GM12878 (cell line): ENCODE data around the gene U2AF2. TPM values are rescaled to one million over a fixed set of nuclear protein-coding genes. Genes with fewer than 3 reads are reported as not detected.
A peak's percentile ranks its signal among the peaks of the same experiment; 100 is the strongest.

Source experiments
- BRCA1 ChIP-seq: IDR thresholded peaks from 2 replicates; pipeline ENCODE4 v1.6.1; 2011; ENCODE audit warnings: low read depth, low read length, improper control_type of control experiment
- CREM ChIP-seq: IDR thresholded peaks from 2 replicates; pipeline ENCODE4 v1.6.1; 2014; ENCODE audit warnings: antibody characterized with exemption, low read depth
- EED ChIP-seq: sonication (generic); IDR thresholded peaks from 2 replicates; pipeline ENCODE4 v1.6.1; 2016; ENCODE audit warnings: antibody characterized with exemption, low read depth
- ETV6 ChIP-seq, 2 experiments: fragments of 450-650 bp in 1 of 2; IDR thresholded peaks in 1 of 2; conservative IDR thresholded peaks in 1 of 2; 2 replicates each; pipeline ENCODE4 v1.6.1; 2014; ENCODE audit warnings: antibody characterized with exemption in 1 of 2, borderline replicate concordance in 1 of 2, low read depth in 1 of 2, mild to moderate bottlenecking in 1 of 2, moderate library complexity in 1 of 2
- GATAD2B ChIP-seq: fragments of 450-650 bp; conservative IDR thresholded peaks from 2 replicates; pipeline ENCODE4 v1.6.1; 2017; ENCODE audit warnings: low read depth, mild to moderate bottlenecking, moderate library complexity
- IKZF1 ChIP-seq: fragments of 450-650 bp; conservative IDR thresholded peaks from 2 replicates; pipeline ENCODE4 v1.6.1; 2017; ENCODE audit warnings: antibody characterized with exemption, mild to moderate bottlenecking
- KLF5 ChIP-seq: fragments of 450-650 bp; IDR thresholded peaks from 2 replicates; pipeline ENCODE4 v1.6.1; 2014; ENCODE audit warnings: mild to moderate bottlenecking; ENCODE audit not compliant: partially characterized antibody
- LARP7 ChIP-seq: fragments of 450-650 bp; IDR thresholded peaks from 2 replicates; pipeline ENCODE4 v1.6.1; 2017; ENCODE audit warnings: mild to moderate bottlenecking
- MEF2A ChIP-seq: IDR thresholded peaks from 2 replicates; pipeline ENCODE4 v1.6.1; 2011; ENCODE audit warnings: low read depth, mild to moderate bottlenecking, low read length, moderate library complexity; ENCODE audit not compliant: insufficient read depth
- NBN ChIP-seq: fragments of 450-650 bp; IDR thresholded peaks from 2 replicates; pipeline ENCODE4 v1.6.1; 2016
- NKRF ChIP-seq: fragments of 450-650 bp; conservative IDR thresholded peaks from 2 replicates; pipeline ENCODE4 v1.6.1; 2017; ENCODE audit warnings: mild to moderate bottlenecking, moderate library complexity
- POLR2AphosphoS5 ChIP-seq: IDR thresholded peaks from 2 replicates; pipeline ENCODE4 v1.6.1; 2011; ENCODE audit warnings: mild to moderate bottlenecking, low read length, inconsistent platforms
- RAD21 ChIP-seq: IDR thresholded peaks from 2 replicates; pipeline ENCODE4 v1.6.1; 2011; ENCODE audit warnings: mild to moderate bottlenecking, low read depth, low read length, moderate library complexity; ENCODE audit not compliant: insufficient read depth
- RELB ChIP-seq: fragments of 450-650 bp; IDR thresholded peaks from 2 replicates; pipeline ENCODE4 v1.6.1; 2017; ENCODE audit warnings: low read depth, mild to moderate bottlenecking, moderate library complexity
- RFX5 ChIP-seq: IDR thresholded peaks from 2 replicates; pipeline ENCODE4 v1.6.1; 2011; ENCODE audit warnings: low read depth, low read length, improper control_type of control experiment
- RUNX3 ChIP-seq: IDR thresholded peaks from 2 replicates; pipeline ENCODE4 v1.6.1; 2012; ENCODE audit warnings: low read length, inconsistent platforms
- SKIL ChIP-seq: fragments of 450-650 bp; IDR thresholded peaks from 2 replicates; pipeline ENCODE4 v1.6.1; 2017; ENCODE audit warnings: mild to moderate bottlenecking, low read depth, inconsistent platforms; ENCODE audit not compliant: poor library complexity, severe bottlenecking
- SMARCA5 ChIP-seq: fragments of 450-650 bp; IDR thresholded peaks from 2 replicates; pipeline ENCODE4 v1.6.1; 2017; ENCODE audit warnings: mild to moderate bottlenecking
- SMC3 ChIP-seq: IDR thresholded peaks from 2 replicates; pipeline ENCODE4 v1.6.1; 2011; ENCODE audit warnings: low read length, improper control_type of control experiment, borderline replicate concordance
- SP1 ChIP-seq: IDR thresholded peaks from one replicate; pipeline ENCODE4 v1.6.1; 2011; ENCODE audit warnings: low read depth, low read length
- SRF ChIP-seq, 2 experiments: IDR thresholded peaks; 2 replicates each; pipeline ENCODE4 v1.6.1; 2011; ENCODE audit warnings: low read depth in 2 of 2, low read length in 2 of 2, mild to moderate bottlenecking in 1 of 2, moderate library complexity in 1 of 2
- TAF1 ChIP-seq: IDR thresholded peaks from 2 replicates; pipeline ENCODE4 v1.6.1; 2011; ENCODE audit warnings: mild to moderate bottlenecking, low read depth, low read length, borderline replicate concordance
- TARDBP ChIP-seq: IDR thresholded peaks from 2 replicates; pipeline ENCODE4 v1.6.1; 2016; ENCODE audit warnings: borderline replicate concordance
- YBX1 ChIP-seq: fragments of 450-650 bp; IDR thresholded peaks from 2 replicates; pipeline ENCODE4 v1.6.1; 2016; ENCODE audit warnings: antibody characterized with exemption
- YY1 ChIP-seq: IDR thresholded peaks from 2 replicates; pipeline ENCODE4 v1.6.1; 2011; ENCODE audit warnings: low read depth, mild to moderate bottlenecking, low read length
- ZNF622 ChIP-seq: fragments of 450-650 bp; IDR thresholded peaks from 2 replicates; pipeline ENCODE4 v1.6.1; 2017; ENCODE audit warnings: mild to moderate bottlenecking, inconsistent platforms
- polyA plus RNA-seq, 11 experiments: library from polyadenylated mRNA; depleted of rRNA in 4 of 11; unstranded in 6 of 11; stranded (reverse) in 5 of 11; fragments of >200 nt; fragmentation: Nextera tagmentation in 4 of 11; fragmentation: Illumina TruSeq in 1 of 11; extraction: Ambion mirVana in 4 of 11; extraction: Trizol in 1 of 11; gene quantifications; 1 replicate in 1 of 11; 2 replicates in 10 of 11; pipeline versions ENCODE4 v1.2.1 to v1.2.3, GENCODE V29; 2011 to 2016; ENCODE audit warnings: inconsistent platforms in 2 of 11, missing spikeins in 2 of 11, low read depth in 1 of 11
- total RNA-seq, 4 experiments: library from RNA; depleted of rRNA in 3 of 4; stranded (reverse); fragments of >200 nt in 3 of 4; fragmentation: Illumina TruSeq in 1 of 4; extraction: Trizol in 1 of 4; gene quantifications; 2 replicates each; pipeline versions ENCODE4 v1.2.1 to v1.2.3, GENCODE V29; 2013 to 2021

Gene U2AF2
- total and polyA plus RNA-seq, 10 of the 15 experiments (the other 5 are each of a cell fraction or from before 2014, with no cell fraction given) = 3.0 to 338 (median 130) TPM

- peak; percentile 85 for TF ChIP-seq RELB
- no peak for TF ChIP-seq MEF2A
- 0 out of 2 replicates have a peak, but pooled peaks have one; percentile 8 for TF ChIP-seq TAF1
- TF ChIP-seq SKIL = peak; percentile 49
- TF ChIP-seq RUNX3 = peak; percentile 49
- TF ChIP-seq SP1 = peak; percentile 15
- no peak for TF ChIP-seq ZNF622
- TF ChIP-seq RFX5 = peak; percentile 74; the same call in 1 of the 2 replicates
- TF ChIP-seq ETV6 (conservative IDR thresholded peaks at IDR 0.05 in 1 of 2, IDR thresholded peaks at IDR 0.05 in 1 of 2; ENCODE audit: borderline replicate concordance in 1 of 2, low read depth in 1 of 2) = peak in 1 of 2 experiments; percentile 42; a peak in 1 of 4 replicates
- TF ChIP-seq NKRF = 0 out of 2 replicates have a peak, but pooled peaks have one; percentile 29
- peak; percentile 90 for TF ChIP-seq NBN
- TF ChIP-seq YBX1 = no peak
- TF ChIP-seq RAD21 = peak; percentile 69
- TF ChIP-seq SRF (IDR thresholded peaks at IDR 0.05; ENCODE audit: low read depth in 2 of 2, low read length in 2 of 2) = no peak
- 0 out of 2 replicates have a peak, but pooled peaks have one; percentile 32 for TF ChIP-seq LARP7
- TF ChIP-seq TARDBP = no peak
- peak; percentile 63; the same call in 1 of the 2 replicates for TF ChIP-seq EED
- no peak for TF ChIP-seq KLF5
- TF ChIP-seq CREM = 0 out of 2 replicates have a peak, but pooled peaks have one; percentile 29
- 0 out of 2 replicates have a peak, but pooled peaks have one; percentile 23 for TF ChIP-seq POLR2AphosphoS5
- peak; percentile 51; the same call in 1 of the 2 replicates for TF ChIP-seq SMC3
- TF ChIP-seq IKZF1 = peak; percentile 68; the same call in 1 of the 2 replicates
- TF ChIP-seq YY1 = peak; percentile 71; the same call in 1 of the 2 replicates
- no peak for TF ChIP-seq BRCA1
- peak; percentile 51; the same call in 1 of the 2 replicates for TF ChIP-seq GATAD2B
- peak; percentile 67; the same call in 1 of the 2 replicates for TF ChIP-seq SMARCA5
Observed at GRCh38 chr19:55605637-55606470, 49.0 kb upstream of the U2AF2 start, which contains the start of gene ZNF865 (continued).
